H1 (cell line): Measurements from ENCODE around the gene RYR3.

Experiments used
- BACH1 ChIP-seq: IDR thresholded peaks from 2 replicates; pipeline ENCODE4 v1.6.1; 2012; ENCODE audit warnings: low read length, improper control_type of control experiment
- CREB1 ChIP-seq: IDR thresholded peaks from 2 replicates; pipeline ENCODE4 v1.6.1; 2012; ENCODE audit warnings: inconsistent platforms
- CTCF ChIP-seq, 3 experiments: IDR thresholded peaks; 1 replicate in 2 of 3; 2 replicates in 1 of 3; pipeline versions ENCODE4 v1.5.1 to v1.6.1; 2011; ENCODE audit warnings: low read length in 3 of 3, mild to moderate bottlenecking in 3 of 3, inconsistent platforms in 2 of 3, low read depth in 1 of 3, moderate library complexity in 1 of 3; ENCODE audit not compliant: insufficient read depth in 1 of 3; ENCODE audit errors: control extremely low read depth in 1 of 3
- EZH2 ChIP-seq: fragments of 200-600 bp; sonication (generic); IDR thresholded peaks from 2 replicates; pipeline ENCODE4 v1.7.1; 2012; ENCODE audit warnings: low read depth, mild to moderate bottlenecking, moderate library complexity, low read length, inconsistent platforms; ENCODE audit not compliant: severe bottlenecking
- HDAC6 ChIP-seq: IDR thresholded peaks from one replicate; pipeline ENCODE4 v1.7.1; 2012; ENCODE audit warnings: low read depth, mild to moderate bottlenecking, inconsistent platforms, low read length, moderate library complexity
- NRF1 ChIP-seq: IDR thresholded peaks from 2 replicates; pipeline ENCODE4 v1.6.1; 2011; ENCODE audit warnings: mild to moderate bottlenecking, low read depth, low read length, improper control_type of control experiment
- POLR2AphosphoS5 ChIP-seq: IDR thresholded peaks from 2 replicates; pipeline ENCODE4 v1.6.1; 2011; ENCODE audit warnings: low read depth, low read length
- SAP30 ChIP-seq: fragments of 300-600 bp; sonication (generic); IDR thresholded peaks from 2 replicates; pipeline ENCODE4 v1.7.1; 2012; ENCODE audit warnings: low read length, moderate library complexity, mild to moderate bottlenecking, inconsistent platforms; ENCODE audit not compliant: insufficient read depth, insufficient replicate concordance
- ZNF274 ChIP-seq: IDR thresholded peaks from 2 replicates; pipeline ENCODE4 v1.7.0; 2012; ENCODE audit warnings: low read length, borderline replicate concordance; ENCODE audit errors: extremely low read depth

- TF ChIP-seq SAP30, result no peak
- TF ChIP-seq CTCF (IDR thresholded peaks at IDR 0.05; ENCODE audit: control extremely low read depth in 1 of 3, insufficient read depth in 1 of 3, low read depth in 1 of 3, low read length in 3 of 3), result no peak
- no peak for TF ChIP-seq POLR2AphosphoS5
- TF ChIP-seq ZNF274, result no peak
- no peak for TF ChIP-seq HDAC6
- no peak for TF ChIP-seq EZH2
- TF ChIP-seq CREB1, result no peak
- no peak for TF ChIP-seq NRF1
- TF ChIP-seq BACH1, result no peak
Measured at GRCh38 chr15:33655488-33655887, 344.7 kb downstream of the RYR3 start.
